H1 (cell line): ENCODE data around the gene RPGR. TPM values are rescaled to one million over a fixed set of nuclear protein-coding genes. Genes with fewer than 3 reads are reported as not detected.

Source experiments
- CTCF ChIA-PET: fragments of 300-600 bp; sonication (Branson Sonifier 250); formaldehyde crosslinking; loops from one replicate; lab custom pipeline; 2021; ENCODE audit not compliant: partially characterized antibody; lab: Charles Lee
- POLR2A ChIA-PET: fragments of 300-600 bp; sonication (Branson Sonifier 250); formaldehyde crosslinking; loops from one replicate; lab custom pipeline; 2021; ENCODE audit warnings: inconsistent platforms; ENCODE audit not compliant: partially characterized antibody; lab: Charles Lee
- DNase-seq, 2 experiments: peaks; one replicate each; pipeline versions ENCODE4 v3.0.0 to v3.0.0-alpha.2; 2010 to 2022; ENCODE audit warnings: low spot score in 2 of 2, low read depth in 1 of 2, mixed read lengths in 1 of 2
- FAIRE-seq: peaks from 2 replicates; lab custom pipeline; 2011; peaks lifted over from hg19 to GRCh38; lab: Jason Lieb, UNC
- H2AFZ ChIP-seq: 2 replicates; pipeline ENCODE4 v1.8.1; 2012; ENCODE audit warnings: low read length, inconsistent platforms
- H2AK5ac ChIP-seq: 2 replicates; pipeline ENCODE4 v1.6.1; 2013; ENCODE audit warnings: low read depth, low read length
- H2BK120ac ChIP-seq: replicated peaks from 2 replicates; pipeline ENCODE3; 2013; ENCODE audit warnings: low read depth, low read length, inconsistent platforms
- H2BK12ac ChIP-seq: 2 replicates; pipeline ENCODE4 v1.6.1; 2013; ENCODE audit warnings: low read depth, low read length
- H2BK15ac ChIP-seq: 2 replicates; pipeline ENCODE4 v1.6.1; 2013; ENCODE audit warnings: low read length
- H2BK20ac ChIP-seq: 2 replicates; pipeline ENCODE4 v1.6.1; 2013; ENCODE audit warnings: low read length
- H2BK5ac ChIP-seq: 2 replicates; pipeline ENCODE4 v1.6.1; 2013; ENCODE audit warnings: low read depth, low read length
- H3K14ac ChIP-seq: 2 replicates; pipeline ENCODE4 v1.6.1; 2013; ENCODE audit warnings: inconsistent platforms; ENCODE audit not compliant: insufficient read length
- H3K18ac ChIP-seq: 2 replicates; pipeline ENCODE4 v1.6.1; 2013; ENCODE audit warnings: low read length; ENCODE audit errors: extremely low read depth
- H3K23ac ChIP-seq: 2 replicates; pipeline ENCODE4 v1.6.1; 2013; ENCODE audit warnings: inconsistent platforms; ENCODE audit not compliant: insufficient read length
- H3K23me2 ChIP-seq: 2 replicates; pipeline ENCODE4 v1.6.1; 2013; ENCODE audit warnings: low read depth, low read length
- H3K27ac ChIP-seq: 2 replicates; pipeline ENCODE4 v1.6.1; 2011; ENCODE audit warnings: low read depth, low read length, inconsistent platforms
- H3K27me3 ChIP-seq, 4 experiments: replicated peaks in 1 of 4; 1 replicate in 1 of 4; 2 replicates in 3 of 4; pipeline versions ENCODE4 v1.6.1 to v1.8.1; 2011 to 2013; ENCODE audit warnings: low read length in 3 of 4, mild to moderate bottlenecking in 3 of 4, inconsistent platforms in 2 of 4, mixed read lengths in 2 of 4, moderate library complexity in 1 of 4; ENCODE audit not compliant: control insufficient read depth in 3 of 4, insufficient read depth in 3 of 4; ENCODE audit errors: extremely low read depth in 1 of 4
- H3K36me3 ChIP-seq, 4 experiments: 2 replicates each; pipeline versions ENCODE4 v1.6.1 to v1.8.1; 2011 to 2013; ENCODE audit warnings: mild to moderate bottlenecking in 4 of 4, low read length in 3 of 4, moderate library complexity in 2 of 4, control low read depth in 1 of 4, inconsistent platforms in 1 of 4; ENCODE audit not compliant: insufficient read depth in 4 of 4, control insufficient read depth in 2 of 4
- H3K4ac ChIP-seq: replicated peaks from 2 replicates; pipeline ENCODE3; 2013; ENCODE audit warnings: low read length, low read depth, mixed read lengths, inconsistent platforms; ENCODE audit not compliant: insufficient read length
- H3K4me1 ChIP-seq, 4 experiments: replicated peaks in 1 of 4; 1 replicate in 1 of 4; 2 replicates in 3 of 4; pipeline versions ENCODE4 v1.6.1 to v1.8.1; 2011 to 2013; ENCODE audit warnings: low read length in 3 of 4, inconsistent platforms in 2 of 4, mixed read lengths in 1 of 4; ENCODE audit not compliant: insufficient read depth in 4 of 4, control insufficient read depth in 3 of 4
- H3K4me2 ChIP-seq, 2 experiments: 2 replicates each; pipeline versions ENCODE4 v1.6.1 to v1.8.1; 2011 to 2013; ENCODE audit warnings: low read depth in 2 of 2, low read length in 2 of 2, control low read depth in 1 of 2, inconsistent platforms in 1 of 2, mild to moderate bottlenecking in 1 of 2; ENCODE audit not compliant: insufficient read depth in 1 of 2
- H3K4me3 ChIP-seq, 4 experiments: fragments of 200-600, 300-600 bp in 1 of 4; sonication (generic), shearing (Covaris generic), sonication (Bioruptor Twin) in 1 of 4; 2 replicates each; pipeline versions ENCODE4 v1.5.1 to v1.8.1; 2011 to 2016; ENCODE audit warnings: low read length in 4 of 4, low read depth in 3 of 4, control low read depth in 2 of 4, inconsistent platforms in 2 of 4, mild to moderate bottlenecking in 2 of 4, mixed read lengths in 1 of 4, moderate library complexity in 1 of 4; ENCODE audit not compliant: insufficient read depth in 2 of 4; ENCODE audit errors: extremely low read depth in 1 of 4
- H3K56ac ChIP-seq: replicated peaks from 2 replicates; pipeline ENCODE3; 2013; ENCODE audit warnings: low read depth, mild to moderate bottlenecking, mixed read lengths, low read length, inconsistent platforms; ENCODE audit not compliant: insufficient read length
- H3K79me1 ChIP-seq: 2 replicates; pipeline ENCODE4 v1.6.1; 2013; ENCODE audit warnings: low read depth, low read length, control low read depth
- H3K79me2 ChIP-seq, 2 experiments: 2 replicates each; pipeline versions ENCODE4 v1.6.1 to v1.8.1; 2012 to 2013; ENCODE audit warnings: low read length in 2 of 2, mild to moderate bottlenecking in 2 of 2, inconsistent platforms in 1 of 2; ENCODE audit not compliant: insufficient read depth in 2 of 2, control insufficient read depth in 1 of 2
- H3K9ac ChIP-seq, 4 experiments: replicated peaks in 1 of 4; 1 replicate in 1 of 4; 2 replicates in 3 of 4; pipeline versions ENCODE4 v1.6.1 to v1.8.1; 2011 to 2013; ENCODE audit warnings: low read depth in 3 of 4, low read length in 3 of 4, control low read depth in 2 of 4, mild to moderate bottlenecking in 2 of 4, moderate library complexity in 2 of 4, inconsistent platforms in 1 of 4; ENCODE audit errors: extremely low read depth in 1 of 4
- H3K9me3 ChIP-seq, 2 experiments: 2 replicates each; pipeline versions ENCODE4 v1.6.1 to v1.8.1; 2012 to 2013; ENCODE audit warnings: mild to moderate bottlenecking in 2 of 2, moderate library complexity in 2 of 2, control low read depth in 1 of 2, inconsistent platforms in 1 of 2, low read depth in 1 of 2, low read length in 1 of 2, mixed read lengths in 1 of 2; ENCODE audit not compliant: insufficient read depth in 2 of 2
- H4K20me1 ChIP-seq, 2 experiments: replicated peaks in 1 of 2; 2 replicates each; pipeline versions ENCODE3 to v1.8.1; 2011 to 2013; ENCODE audit warnings: inconsistent platforms in 2 of 2, low read length in 2 of 2, mild to moderate bottlenecking in 1 of 2; ENCODE audit not compliant: insufficient read depth in 2 of 2, control insufficient read depth in 1 of 2
- H4K5ac ChIP-seq: 2 replicates; pipeline ENCODE4 v1.6.1; 2013; ENCODE audit warnings: low read length, low read depth, mixed read lengths, inconsistent platforms; ENCODE audit not compliant: insufficient read length
- H4K8ac ChIP-seq: 2 replicates; pipeline ENCODE4 v1.8.0; 2013; ENCODE audit warnings: mild to moderate bottlenecking, moderate library complexity, low read length, inconsistent platforms; ENCODE audit not compliant: insufficient read depth; ENCODE audit errors: extremely low read depth
- H4K91ac ChIP-seq: replicated peaks from 2 replicates; pipeline ENCODE3; 2013; ENCODE audit warnings: low read length, mixed read lengths, inconsistent platforms; ENCODE audit not compliant: insufficient read length
- CEBPB ChIP-seq: IDR thresholded peaks from 2 replicates; pipeline ENCODE4 v1.6.1; 2012; ENCODE audit warnings: low read depth, low read length
- EZH2 ChIP-seq: fragments of 200-600 bp; sonication (generic); IDR thresholded peaks from 2 replicates; pipeline ENCODE4 v1.7.1; 2012; ENCODE audit warnings: low read depth, mild to moderate bottlenecking, moderate library complexity, low read length, inconsistent platforms; ENCODE audit not compliant: severe bottlenecking
- FOSL1 ChIP-seq: IDR thresholded peaks from 2 replicates; pipeline ENCODE4 v1.6.1; 2011; ENCODE audit warnings: mild to moderate bottlenecking, low read depth, low read length, moderate library complexity; ENCODE audit not compliant: insufficient read depth
- HDAC2 ChIP-seq, 2 experiments: fragments of 300-600 bp in 1 of 2; sonication (generic) in 1 of 2; IDR thresholded peaks; 2 replicates each; pipeline ENCODE4 v1.6.1; 2011 to 2012; ENCODE audit warnings: low read depth in 2 of 2, low read length in 2 of 2, mild to moderate bottlenecking in 2 of 2, moderate library complexity in 2 of 2, borderline replicate concordance in 1 of 2, inconsistent platforms in 1 of 2
- KDM4A ChIP-seq: IDR thresholded peaks from one replicate; pipeline ENCODE4 v1.7.1; 2012; ENCODE audit warnings: low read depth, mild to moderate bottlenecking, moderate library complexity, low read length, inconsistent platforms; ENCODE audit not compliant: severe bottlenecking
- POLR2AphosphoS5 ChIP-seq: IDR thresholded peaks from 2 replicates; pipeline ENCODE4 v1.6.1; 2011; ENCODE audit warnings: low read depth, low read length
- POU5F1 ChIP-seq: IDR thresholded peaks from 2 replicates; pipeline ENCODE4 v1.6.1; 2011; ENCODE audit warnings: low read depth, mild to moderate bottlenecking, low read length, moderate library complexity
- RFX5 ChIP-seq: IDR thresholded peaks from 2 replicates; pipeline ENCODE4 v1.6.1; 2011; ENCODE audit warnings: low read depth, low read length, improper control_type of control experiment, borderline replicate concordance
- RXRA ChIP-seq: IDR thresholded peaks from 2 replicates; pipeline ENCODE4 v1.6.1; 2011; ENCODE audit warnings: low read depth, mild to moderate bottlenecking, low read length, moderate library complexity; ENCODE audit not compliant: insufficient read depth
- SAP30 ChIP-seq: fragments of 300-600 bp; sonication (generic); IDR thresholded peaks from 2 replicates; pipeline ENCODE4 v1.7.1; 2012; ENCODE audit warnings: low read length, moderate library complexity, mild to moderate bottlenecking, inconsistent platforms; ENCODE audit not compliant: insufficient read depth, insufficient replicate concordance
- SIRT6 ChIP-seq: IDR thresholded peaks from one replicate; pipeline ENCODE4 v1.7.1; 2012; ENCODE audit warnings: low read length, inconsistent platforms
- SP2 ChIP-seq: IDR thresholded peaks from 2 replicates; pipeline ENCODE4 v1.6.1; 2012; ENCODE audit warnings: mild to moderate bottlenecking, low read length, inconsistent platforms
- TBP ChIP-seq: IDR thresholded peaks from 2 replicates; pipeline ENCODE4 v1.6.1; 2011; ENCODE audit warnings: low read depth, low read length, improper control_type of control experiment
- TCF12 ChIP-seq: IDR thresholded peaks from 2 replicates; pipeline ENCODE4 v1.6.1; 2011; ENCODE audit warnings: low read depth, mild to moderate bottlenecking, low read length
- TEAD4 ChIP-seq: IDR thresholded peaks from 2 replicates; pipeline ENCODE4 v1.6.1; 2012; ENCODE audit warnings: low read depth, low read length, inconsistent platforms, mixed read lengths
- YY1 ChIP-seq: IDR thresholded peaks from 2 replicates; pipeline ENCODE4 v1.6.1; 2011; ENCODE audit warnings: low read depth, mild to moderate bottlenecking, low read length
- WGBS, 2 experiments: shearing (Covaris generic) in 1 of 2; methylation state at CpG; one replicate each; pipeline versions ENCODE4 v1.1.6 to v1.1.7; 2013 to 2015; ENCODE audit warnings: low lambda C conversion rate in 2 of 2, mixed read lengths in 2 of 2, inconsistent platforms in 1 of 2, low coverage in 1 of 2, missing lambda C conversion rate in 1 of 2; ENCODE audit not compliant: insufficient replicate concordance in 2 of 2, insufficient coverage in 1 of 2, insufficient read length in 1 of 2; ENCODE audit errors: extremely low coverage in 1 of 2, missing lambda C conversion rate in 1 of 2; 5-methylcytosine and 5-hydroxymethylcytosine counted together
- polyA plus RNA-seq, 7 experiments: library from polyadenylated mRNA; depleted of rRNA in 3 of 7; stranded (reverse) in 5 of 7; unstranded in 2 of 7; fragments of >200 nt in 5 of 7; fragments of 200-250 nt in 2 of 7; gene quantifications; 1 replicate in 5 of 7; 2 replicates in 1 of 7; 4 replicates in 1 of 7; pipeline versions ENCODE4 v1.2.1 to v1.2.3, GENCODE V29; 2011 to 2013; ENCODE audit warnings: missing spikeins in 2 of 7, mixed read lengths in 2 of 7
- total RNA-seq: library from RNA; stranded (reverse); fragmentation: NEBNext Ultra II Directional; extraction: Animal tissue kit (Norgen Biotek cat#: 25700); gene quantifications from 2 replicates; pipeline ENCODE4 v1.2.1, GENCODE V29; 2021

The RPGR gene
- total and polyA plus RNA-seq, 2 of the 8 experiments (the other 6 are each of a cell fraction or from before 2014, with no cell fraction given) = 1.6 to 10.0 TPM

GRCh38 chrX:38249965-38250364 is 77.3 kb downstream of the RPGR start:
- no peak overlapping the region for H3K4me3 ChIP-seq
- no peak overlapping the region for H3K9ac ChIP-seq
- no peak overlapping the region for H2BK20ac ChIP-seq
- H3K23me2 ChIP-seq = no peaks in the 10 kb centered on the region
- H4K5ac ChIP-seq = no peak overlapping the region
- ChIA-PET CTCF (interaction anchor here (1.2 kb wide), 2 partner anchors 11 to 72 kb away, joined by 3 to 4 read pairs; no protein-coding TSS in a partner anchor), POLR2A (no interaction called here)
- no peak for FAIRE-seq
- no peak overlapping the region for H2BK5ac ChIP-seq
- H3K9me3 ChIP-seq = no peaks in the 10 kb centered on the region
- no peaks in the 10 kb centered on the region for H3K36me3 ChIP-seq
- H4K91ac ChIP-seq = no peak overlapping the region
- no peak overlapping the region for H3K56ac ChIP-seq
- no peaks in the 10 kb centered on the region for H3K27me3 ChIP-seq
- no peaks in the 10 kb centered on the region for H3K4me1 ChIP-seq
- DNase-seq = no peak
- no peak overlapping the region for H3K4me2 ChIP-seq
- no peak overlapping the region for H2BK120ac ChIP-seq
- no peak overlapping the region for H2BK12ac ChIP-seq
- no peak overlapping the region for H2BK15ac ChIP-seq
- no peak overlapping the region for H2AFZ ChIP-seq
- no peak overlapping the region for H3K4ac ChIP-seq
- no peaks in the 10 kb centered on the region for H3K79me1 ChIP-seq
- no peaks in the 10 kb centered on the region for H4K20me1 ChIP-seq
- no peak overlapping the region for H3K23ac ChIP-seq
- no peak overlapping the region for H2AK5ac ChIP-seq
- H3K79me2 ChIP-seq = no peaks in the 10 kb centered on the region
- H3K14ac ChIP-seq = no peak overlapping the region
- no peak overlapping the region for H3K18ac ChIP-seq
- no peak overlapping the region for H3K27ac ChIP-seq
- H4K8ac ChIP-seq = no peak overlapping the region
- WGBS, 2 experiments = no CpG with 5 or more reads among the region's 2 CpGs
- TF ChIP-seq SAP30 = no peak
- TF ChIP-seq TBP = no peak
- TF ChIP-seq POLR2AphosphoS5 = no peak
- no peak for TF ChIP-seq POU5F1
- no peak for TF ChIP-seq RFX5
- TF ChIP-seq RXRA = no peak
- TF ChIP-seq TCF12 = no peak
- TF ChIP-seq SP2 = no peak
- no peak for TF ChIP-seq KDM4A
- no peak for TF ChIP-seq TEAD4
- TF ChIP-seq EZH2 = no peak
- no peak for TF ChIP-seq CEBPB
- TF ChIP-seq HDAC2 (IDR thresholded peaks at IDR 0.05; ENCODE audit: borderline replicate concordance in 1 of 2, low read depth in 2 of 2, low read length in 2 of 2) = no peak
- no peak for TF ChIP-seq YY1
- no peak for TF ChIP-seq SIRT6
- no peak for TF ChIP-seq FOSL1
